GM12892 (cell line): Measurements from ENCODE around the gene TBC1D22A.
"Not testable (repeated sequence)": the region's sequence is repeated elsewhere in the genome, so short reads cannot be mapped to it uniquely, and the experiment has no call there.

Experiments used
- DNase-seq: peaks from one replicate; pipeline ENCODE4 v3.0.0; 2011; ENCODE audit not compliant: insufficient read length
- FAIRE-seq: peaks from 2 replicates; lab custom pipeline; 2011; peaks lifted over from hg19 to GRCh38; lab: Jason Lieb, UNC
- POLR2A ChIP-seq: IDR thresholded peaks from 2 replicates; pipeline ENCODE4 v1.6.1; 2011; ENCODE audit warnings: low read depth, low read length, control low read depth
- POLR2AphosphoS5 ChIP-seq: IDR thresholded peaks from 2 replicates; pipeline ENCODE4 v1.6.1; 2011; ENCODE audit warnings: low read depth, low read length, control low read depth
- TAF1 ChIP-seq: IDR thresholded peaks from 2 replicates; pipeline ENCODE4 v1.6.1; 2011; ENCODE audit warnings: low read depth, mild to moderate bottlenecking, control low read depth, low read length, borderline replicate concordance

TBC1D22A gene

GRCh38 chr22:47168441-47168840 is 406.0 kb downstream of the TBC1D22A start:
- DNase-seq, result no peak
- TF ChIP-seq TAF1 (no peak), POLR2AphosphoS5 (no peak), POLR2A (no peak)
- no peak for FAIRE-seq

- TF ChIP-seq POLR2A (no peak), POLR2AphosphoS5 (no peak), TAF1 (no peak)
- FAIRE-seq, result no peak
- DNase-seq, result no peak
Measured at GRCh38 chr22:47168900-47169800, 406.7 kb downstream of the TBC1D22A start.

- FAIRE-seq (no peak), DNase-seq (no peak)
- TF ChIP-seq POLR2A, result no peak
- TF ChIP-seq POLR2AphosphoS5, result no peak
- TF ChIP-seq TAF1, result no peak
Measured at GRCh38 chr22:47169801-47170140, 407.3 kb downstream of the TBC1D22A start.

- not testable (repeated sequence) for FAIRE-seq, DNase-seq
Measured at GRCh38 chr22:47170511-47171440, 408.3 kb downstream of the TBC1D22A start.

- DNase-seq (no peak), FAIRE-seq (no peak)
- peak; percentile 33; the same call in 1 of the 2 replicates for TF ChIP-seq POLR2A
- TF ChIP-seq TAF1, result no peak
- no peak for TF ChIP-seq POLR2AphosphoS5
Measured at GRCh38 chr22:47171441-47172221, 409.2 kb downstream of the TBC1D22A start.

GRCh38 chr22:47172771-47173534 is 410.5 kb downstream of the TBC1D22A start:
- TF ChIP-seq POLR2AphosphoS5 (no peak), POLR2A (no peak), TAF1 (no peak)
- FAIRE-seq (no peak), DNase-seq (no peak)

GRCh38 chr22:47173535-47174021 is 411.1 kb downstream of the TBC1D22A start:
- no peak for DNase-seq
- FAIRE-seq, result no peak
- no peak for TF ChIP-seq TAF1
- no peak for TF ChIP-seq POLR2A
- no peak for TF ChIP-seq POLR2AphosphoS5

GRCh38 chr22:47174096-47174495 is 411.6 kb downstream of the TBC1D22A start:
- DNase-seq (no peak), FAIRE-seq (no peak)
- no peak for TF ChIP-seq POLR2A
- TF ChIP-seq TAF1, result no peak
- TF ChIP-seq POLR2AphosphoS5, result no peak

- DNase-seq (no peak), FAIRE-seq (no peak)
- TF ChIP-seq POLR2A (no peak), POLR2AphosphoS5 (no peak), TAF1 (no peak)
Measured at GRCh38 chr22:47174671-47175112, 412.2 kb downstream of the TBC1D22A start.

- DNase-seq (no peak), FAIRE-seq (no peak)
- TF ChIP-seq TAF1 (no peak), POLR2AphosphoS5 (no peak), POLR2A (no peak)
Measured at GRCh38 chr22:47175151-47176025, 412.9 kb downstream of the TBC1D22A start.

GRCh38 chr22:47176026-47176389 is 413.6 kb downstream of the TBC1D22A start:
- no peak for DNase-seq
- FAIRE-seq, result no peak

More at GRCh38 chr22:47176026-47176389, 413.6 kb downstream of the TBC1D22A start:
- no peak for TF ChIP-seq TAF1
- no peak for TF ChIP-seq POLR2A
- no peak for TF ChIP-seq POLR2AphosphoS5
